Stimulated activated CD8-positive, alpha-beta memory T cell treated with anti-CD3 and anti-CD28 coated beads, Interleukin-15, amount 100 ng/mL, for 1 hour (primary cell): ENCODE data around the gene ANKRD39.

Experiments
- DNase-seq: peaks from one replicate; pipeline ENCODE4 v3.0.0-alpha.2; 2020; ENCODE audit warnings: low read depth

ANKRD39 gene

GRCh38 chr2:96853321-96853720 lies 4.5 kb downstream of the ANKRD39 start:
- no peak for DNase-seq

GRCh38 chr2:96852667-96853066 lies 5.1 kb downstream of the ANKRD39 start:
- no peak for DNase-seq

GRCh38 chr2:96848264-96848663 lies 9.6 kb downstream of the ANKRD39 start:
- DNase-seq = no peak

- no peak for DNase-seq
Observed at GRCh38 chr2:96847586-96847985, 10.2 kb downstream of the ANKRD39 start.

- DNase-seq = no peak
Observed at GRCh38 chr2:96846825-96847224, 11.0 kb downstream of the ANKRD39 start.

GRCh38 chr2:96844405-96844808 lies 13.4 kb downstream of the ANKRD39 start:
- no peak for DNase-seq

- no peak for DNase-seq
Observed at GRCh38 chr2:96843538-96844268, 14.1 kb downstream of the ANKRD39 start, which contains the start of gene ANKRD23. Gene ANKRD23, minus strand, starts transcription at chr2:96844021. Its CDS starts 29 bp downstream, at chr2:96843992.

GRCh38 chr2:96842600-96842999 lies 15.2 kb downstream of the ANKRD39 start:
- DNase-seq = no peak

- no peak for DNase-seq
Observed at GRCh38 chr2:96841701-96842495, 15.9 kb downstream of the ANKRD39 start.

GRCh38 chr2:96839875-96840850 lies 17.7 kb downstream of the ANKRD39 start:
- DNase-seq = no peak

- peak; percentile 48 for DNase-seq
Observed at GRCh38 chr2:96839293-96839874, 18.4 kb downstream of the ANKRD39 start.

GRCh38 chr2:96838345-96839292 lies 19.2 kb downstream of the ANKRD39 start:
- DNase-seq = no peak

- DNase-seq = no peak
Observed at GRCh38 chr2:96837575-96837974, 20.2 kb downstream of the ANKRD39 start.

GRCh38 chr2:96835830-96836229 lies 22.0 kb downstream of the ANKRD39 start:
- no peak for DNase-seq

- DNase-seq = no peak
Observed at GRCh38 chr2:96832754-96833507, 24.9 kb downstream of the ANKRD39 start.

- no peak for DNase-seq
Observed at GRCh38 chr2:96832408-96832753, 25.4 kb downstream of the ANKRD39 start.

GRCh38 chr2:96831679-96832078 lies 26.1 kb downstream of the ANKRD39 start:
- DNase-seq = no peak

- DNase-seq = no peak
Observed at GRCh38 chr2:96830044-96830562, 27.7 kb downstream of the ANKRD39 start.

- DNase-seq = no peak
Observed at GRCh38 chr2:96828874-96829273, 28.9 kb downstream of the ANKRD39 start.

- no peak for DNase-seq
Observed at GRCh38 chr2:96828436-96828835, 29.4 kb downstream of the ANKRD39 start.
